HL-60 (cell line): Measurements from ENCODE around the gene TJP1.

Experiments used
- CTCF ChIP-seq: IDR thresholded peaks from one replicate; pipeline ENCODE4 v1.5.1; 2011; ENCODE audit warnings: low read length, control low read depth, inconsistent platforms; ENCODE audit not compliant: insufficient read depth
- GABPA ChIP-seq: IDR thresholded peaks from 2 replicates; pipeline ENCODE4 v1.6.1; 2012; ENCODE audit warnings: low read depth
- POLR2AphosphoS5 ChIP-seq: IDR thresholded peaks from 2 replicates; pipeline ENCODE4 v1.6.1; 2012; ENCODE audit warnings: low read depth

DNA sequence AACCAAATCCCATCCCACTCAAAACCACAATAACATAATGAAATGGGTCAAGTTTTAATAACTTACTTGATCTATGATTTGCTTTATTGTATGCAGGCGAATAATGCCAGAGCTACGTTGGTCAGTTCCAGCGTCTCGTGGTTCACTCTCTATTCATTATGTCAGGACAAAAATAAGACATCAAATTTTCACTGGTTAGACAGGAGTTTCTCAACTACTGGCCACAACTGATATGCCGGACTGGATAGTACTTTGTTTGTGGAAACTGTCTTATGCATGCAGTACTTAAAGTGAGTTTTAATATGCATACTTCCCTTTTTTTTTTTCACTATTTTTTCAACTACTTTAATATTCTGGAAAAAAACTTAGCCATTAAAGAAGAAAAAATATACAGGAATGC, 94.4 kb downstream of the TJP1 start:
- TF ChIP-seq POLR2AphosphoS5: no peak
- TF ChIP-seq CTCF: no peak
- TF ChIP-seq GABPA: no peak
